ENCODE results near the gene MLH3. TPM values are rescaled to one million over a fixed set of nuclear protein-coding genes. Genes with fewer than 3 reads are reported as not detected.

The MLH3 gene
- polyA plus RNA-seq, 1 donor (not counting 4 experiments of a cell fraction or from before 2014, with no cell fraction given): 13.0 TPM

GRCh38 chr14:75079521-75079920, 28.3 kb upstream of the MLH3 start:
- Histone ChIP-seq H3K9me3 (ENCODE audit: control insufficient read depth, low read depth, low read length) (no peaks in the 10 kb centered on the region), H3K36me3 (ENCODE audit: control insufficient read depth in 2 of 2, extremely low read depth in 1 of 2, insufficient read depth in 2 of 2, low read length in 2 of 2) (peaks cover 9 to 11% of the 10 kb centered on the region in 2 experiments), H3K4me1 (ENCODE audit: control insufficient read depth, extremely low read depth, insufficient read depth, low read length) (no peaks in the 10 kb centered on the region), H2AFZ (ENCODE audit: control insufficient read depth, low read length) (no peak overlapping the region), H3K79me2 (ENCODE audit: control insufficient read depth, insufficient read depth, low read length) (no peaks in the 10 kb centered on the region), H4K20me1 (ENCODE audit: control insufficient read depth, extremely low read depth, insufficient read depth, low read length) (no peaks in the 10 kb centered on the region), H3K9ac (ENCODE audit: control insufficient read depth, extremely low read depth, insufficient read depth, low read length) (no peak overlapping the region), H3K9me1 (ENCODE audit: control insufficient read depth, extremely low read depth, insufficient read depth, low read length) (no peaks in the 10 kb centered on the region), H3K4me3 (ENCODE audit: control insufficient read depth in 2 of 3, extremely low read depth in 1 of 3, insufficient read depth in 2 of 3, low read depth in 1 of 3, low read length in 3 of 3) (no peak overlapping the region), H3K27ac (ENCODE audit: control insufficient read depth, insufficient read depth, low read length) (no peak overlapping the region), H3K27me3 (ENCODE audit: control insufficient read depth, extremely low read depth, insufficient read depth, low read length) (no peaks in the 10 kb centered on the region), H3K4me2 (ENCODE audit: control insufficient read depth, extremely low read depth, insufficient read depth, low read depth, low read length) (no peak overlapping the region)
- dilution Hi-C loops (cut with MboI; ENCODE audit: extremely low pct_ligation_motif_present, low sequenced_read_pairs): no loop called here
- TF ChIP-seq, protein P1, sequence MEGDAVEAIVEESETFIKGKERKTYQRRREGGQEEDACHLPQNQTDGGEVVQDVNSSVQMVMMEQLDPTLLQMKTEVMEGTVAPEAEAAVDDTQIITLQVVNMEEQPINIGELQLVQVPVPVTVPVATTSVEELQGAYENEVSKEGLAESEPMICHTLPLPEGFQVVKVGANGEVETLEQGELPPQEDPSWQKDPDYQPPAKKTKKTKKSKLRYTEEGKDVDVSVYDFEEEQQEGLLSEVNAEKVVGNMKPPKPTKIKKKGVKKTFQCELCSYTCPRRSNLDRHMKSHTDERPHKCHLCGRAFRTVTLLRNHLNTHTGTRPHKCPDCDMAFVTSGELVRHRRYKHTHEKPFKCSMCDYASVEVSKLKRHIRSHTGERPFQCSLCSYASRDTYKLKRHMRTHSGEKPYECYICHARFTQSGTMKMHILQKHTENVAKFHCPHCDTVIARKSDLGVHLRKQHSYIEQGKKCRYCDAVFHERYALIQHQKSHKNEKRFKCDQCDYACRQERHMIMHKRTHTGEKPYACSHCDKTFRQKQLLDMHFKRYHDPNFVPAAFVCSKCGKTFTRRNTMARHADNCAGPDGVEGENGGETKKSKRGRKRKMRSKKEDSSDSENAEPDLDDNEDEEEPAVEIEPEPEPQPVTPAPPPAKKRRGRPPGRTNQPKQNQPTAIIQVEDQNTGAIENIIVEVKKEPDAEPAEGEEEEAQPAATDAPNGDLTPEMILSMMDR (optimal IDR thresholded peaks at IDR 0.05 in 1 of 3, IDR thresholded peaks at IDR 0.05 in 1 of 3, conservative IDR thresholded peaks at IDR 0.05 in 1 of 3; ENCODE audit: extremely low read depth in 1 of 3, insufficient read depth in 2 of 3, low read length in 3 of 3): no peak
- no peak for TF ChIP-seq EZH2 (IDR thresholded peaks at IDR 0.05; ENCODE audit: low read length)
- FAIRE-seq: no peak
- DNase-seq (ENCODE audit: low read depth, low spot score): no peak

GRCh38 chr14:75077794-75078193, 26.5 kb upstream of the MLH3 start:
- Histone ChIP-seq H2AFZ (ENCODE audit: control insufficient read depth, low read length) (no peak overlapping the region), H3K9me1 (ENCODE audit: control insufficient read depth, extremely low read depth, insufficient read depth, low read length) (no peaks in the 10 kb centered on the region), H3K4me2 (ENCODE audit: control insufficient read depth, extremely low read depth, insufficient read depth, low read depth, low read length) (no peak overlapping the region), H3K4me1 (ENCODE audit: control insufficient read depth, extremely low read depth, insufficient read depth, low read length) (no peaks in the 10 kb centered on the region), H3K27me3 (ENCODE audit: control insufficient read depth, extremely low read depth, insufficient read depth, low read length) (no peaks in the 10 kb centered on the region), H3K9me3 (ENCODE audit: control insufficient read depth, low read depth, low read length) (no peaks in the 10 kb centered on the region), H3K79me2 (ENCODE audit: control insufficient read depth, insufficient read depth, low read length) (no peaks in the 10 kb centered on the region), H3K27ac (ENCODE audit: control insufficient read depth, insufficient read depth, low read length) (no peak overlapping the region), H4K20me1 (ENCODE audit: control insufficient read depth, extremely low read depth, insufficient read depth, low read length) (no peaks in the 10 kb centered on the region), H3K36me3 (ENCODE audit: control insufficient read depth in 2 of 2, extremely low read depth in 1 of 2, insufficient read depth in 2 of 2, low read length in 2 of 2) (peaks cover 0 to 6% of the 10 kb centered on the region in 2 experiments), H3K9ac (ENCODE audit: control insufficient read depth, extremely low read depth, insufficient read depth, low read length) (no peak overlapping the region), H3K4me3 (ENCODE audit: control insufficient read depth in 2 of 3, extremely low read depth in 1 of 3, insufficient read depth in 2 of 3, low read depth in 1 of 3, low read length in 3 of 3) (no peak overlapping the region)
- FAIRE-seq (no peak), DNase-seq (ENCODE audit: low read depth, low spot score) (no peak)
- TF ChIP-seq EZH2 (IDR thresholded peaks at IDR 0.05; ENCODE audit: low read length): no peak
- dilution Hi-C loops (cut with MboI; ENCODE audit: extremely low pct_ligation_motif_present, low sequenced_read_pairs): no loop called here

GRCh38 chr14:75070383-75070782, 19.1 kb upstream of the MLH3 start:
- H3K4me1 ChIP-seq (ENCODE audit: control insufficient read depth, extremely low read depth, insufficient read depth, low read length): peaks cover 22% of the 10 kb centered on the region
- no peaks in the 10 kb centered on the region for H4K20me1 ChIP-seq (ENCODE audit: control insufficient read depth, extremely low read depth, insufficient read depth, low read length)
- H2AFZ ChIP-seq (ENCODE audit: control insufficient read depth, low read length): no peak overlapping the region
- no peaks in the 10 kb centered on the region for H3K9me1 ChIP-seq (ENCODE audit: control insufficient read depth, extremely low read depth, insufficient read depth, low read length)
- no peak overlapping the region for H3K9ac ChIP-seq (ENCODE audit: control insufficient read depth, extremely low read depth, insufficient read depth, low read length)
- DNase-seq (ENCODE audit: low read depth, low spot score) (no peak), FAIRE-seq (no peak)
- H3K79me2 ChIP-seq (ENCODE audit: control insufficient read depth, insufficient read depth, low read length): no peaks in the 10 kb centered on the region
- peak overlapping the region; percentile 99 for H3K4me2 ChIP-seq (ENCODE audit: control insufficient read depth, extremely low read depth, insufficient read depth, low read depth, low read length)
- H3K36me3 ChIP-seq (ENCODE audit: control insufficient read depth in 2 of 2, extremely low read depth in 1 of 2, insufficient read depth in 2 of 2, low read length in 2 of 2): no peaks in the 10 kb centered on the region
- no peak overlapping the region for H3K27ac ChIP-seq (ENCODE audit: control insufficient read depth, insufficient read depth, low read length)
- TF ChIP-seq, protein P1 (optimal IDR thresholded peaks at IDR 0.05 in 1 of 3, IDR thresholded peaks at IDR 0.05 in 1 of 3, conservative IDR thresholded peaks at IDR 0.05 in 1 of 3; ENCODE audit: extremely low read depth in 1 of 3, insufficient read depth in 2 of 3, low read length in 3 of 3): no peak
- no peak for TF ChIP-seq EZH2 (IDR thresholded peaks at IDR 0.05; ENCODE audit: low read length)
- dilution Hi-C loops (cut with MboI; ENCODE audit: extremely low pct_ligation_motif_present, low sequenced_read_pairs): no loop called here
- H3K9me3 ChIP-seq (ENCODE audit: control insufficient read depth, low read depth, low read length): no peaks in the 10 kb centered on the region
- no peak overlapping the region for H3K4me3 ChIP-seq (ENCODE audit: control insufficient read depth in 2 of 3, extremely low read depth in 1 of 3, insufficient read depth in 2 of 3, low read depth in 1 of 3, low read length in 3 of 3)
- H3K27me3 ChIP-seq (ENCODE audit: control insufficient read depth, extremely low read depth, insufficient read depth, low read length): no peaks in the 10 kb centered on the region

Data from keratinocyte (primary cell).